HG03520 (cell line): ENCODE data around the gene SMIM9.
A peak's percentile ranks its signal among the peaks of the same experiment; 100 is the strongest.
"Not testable (repeated sequence)": the region's sequence is repeated elsewhere in the genome, so short reads cannot be mapped to it uniquely, and the experiment has no call there.

Source experiments
- ATAC-seq: cut with Tn5 transposase; IDR thresholded peaks from one replicate; pipeline ENCODE4 v1.9.1; 2021; ENCODE audit warnings: mild to moderate bottlenecking, moderate library complexity; ENCODE audit not compliant: unreplicated experiment

Gene SMIM9

GRCh38 chrX:154816326-154816898, 18.1 kb downstream of the SMIM9 start:
- ATAC-seq = not testable (repeated sequence)

- ATAC-seq = no peak
Observed at GRCh38 chrX:154815274-154815818, 19.1 kb downstream of the SMIM9 start.

- no peak for ATAC-seq
Observed at GRCh38 chrX:154813801-154814200, 20.7 kb downstream of the SMIM9 start.

- ATAC-seq = no peak
Observed at GRCh38 chrX:154812341-154813101, 21.9 kb downstream of the SMIM9 start.

GRCh38 chrX:154809939-154810665, 24.4 kb downstream of the SMIM9 start:
- no peak for ATAC-seq

GRCh38 chrX:154806837-154807501, 27.5 kb downstream of the SMIM9 start:
- no peak for ATAC-seq

- no peak for ATAC-seq
Observed at GRCh38 chrX:154805696-154806091, 28.8 kb downstream of the SMIM9 start.

GRCh38 chrX:154804957-154805695, 29.3 kb downstream of the SMIM9 start, which contains the start of gene MPP1:
TSS of gene MPP1 (minus strand) at chrX:154805485. CDS start at chrX:154805373, 112 bp downstream.
- peak; percentile 88 for ATAC-seq

- no peak for ATAC-seq
Observed at GRCh38 chrX:154804261-154804956, 30.1 kb downstream of the SMIM9 start.

- ATAC-seq = no peak
Observed at GRCh38 chrX:154802947-154803346, 31.5 kb downstream of the SMIM9 start.

- ATAC-seq = no peak
Observed at GRCh38 chrX:154800478-154801210, 33.8 kb downstream of the SMIM9 start.

- ATAC-seq = no peak
Observed at GRCh38 chrX:154799556-154800348, 34.7 kb downstream of the SMIM9 start.

- ATAC-seq = no peak
Observed at GRCh38 chrX:154797006-154797405, 37.5 kb downstream of the SMIM9 start.

GRCh38 chrX:154795016-154795415, 39.4 kb downstream of the SMIM9 start:
- no peak for ATAC-seq

GRCh38 chrX:154793084-154793795, 41.2 kb downstream of the SMIM9 start:
- ATAC-seq = no peak

GRCh38 chrX:154791939-154792338, 42.5 kb downstream of the SMIM9 start:
- no peak for ATAC-seq

GRCh38 chrX:154791467-154791866, 43.0 kb downstream of the SMIM9 start:
- ATAC-seq = no peak

- no peak for ATAC-seq
Observed at GRCh38 chrX:154785716-154786115, 48.7 kb downstream of the SMIM9 start.
